ENCODE measurements around the gene ARHGEF17.

ARHGEF17 gene

GRCh38 chr11:73308003-73308960 lies at the start of gene ARHGEF17:
Gene ARHGEF17 (plus strand): TSS chr11:73308276. CDS start chr11:73308639, 363 bp downstream.
- no peak for DNase-seq (ENCODE audit: low read depth, low spot score)

GRCh38 chr11:73259406-73260126 lies 48.5 kb upstream of the ARHGEF17 start:
- DNase-seq (ENCODE audit: low read depth, low spot score), result no peak

- no peak for DNase-seq (ENCODE audit: low read depth, low spot score)
These were observed 48.0 kb upstream of the ARHGEF17 start for GRCh38 chr11:73260127-73260457.

- no peak for DNase-seq (ENCODE audit: low read depth, low spot score)
These were observed 45.1 kb upstream of the ARHGEF17 start for GRCh38 chr11:73262851-73263495.

GRCh38 chr11:73263640-73264039 lies 44.4 kb upstream of the ARHGEF17 start:
- no peak for DNase-seq (ENCODE audit: low read depth, low spot score)

- DNase-seq (ENCODE audit: low read depth, low spot score), result no peak
These were observed 42.7 kb upstream of the ARHGEF17 start for GRCh38 chr11:73265278-73265810.

- DNase-seq (ENCODE audit: low read depth, low spot score), result no peak
These were observed 42.0 kb upstream of the ARHGEF17 start for GRCh38 chr11:73265853-73266645.

- no peak for DNase-seq (ENCODE audit: low read depth, low spot score)
These were observed 41.4 kb upstream of the ARHGEF17 start for GRCh38 chr11:73266646-73267020.

GRCh38 chr11:73267122-73267846 lies 40.8 kb upstream of the ARHGEF17 start:
- no peak for DNase-seq (ENCODE audit: low read depth, low spot score)

GRCh38 chr11:73267906-73268540 lies 40.1 kb upstream of the ARHGEF17 start:
- DNase-seq (ENCODE audit: low read depth, low spot score), result no peak

- DNase-seq (ENCODE audit: low read depth, low spot score), result no peak
These were observed 39.3 kb upstream of the ARHGEF17 start for GRCh38 chr11:73268671-73269271.

- DNase-seq (ENCODE audit: low read depth, low spot score), result peak; percentile 96
These were observed 38.5 kb upstream of the ARHGEF17 start for GRCh38 chr11:73269459-73270015.

GRCh38 chr11:73270016-73270854 lies 37.8 kb upstream of the ARHGEF17 start:
- DNase-seq (ENCODE audit: low read depth, low spot score), result no peak

- DNase-seq (ENCODE audit: low read depth, low spot score), result no peak
These were observed 37.1 kb upstream of the ARHGEF17 start for GRCh38 chr11:73270855-73271477.

- peak; percentile 75 for DNase-seq (ENCODE audit: low read depth, low spot score)
These were observed 36.6 kb upstream of the ARHGEF17 start for GRCh38 chr11:73271478-73271865.

GRCh38 chr11:73271936-73272679 lies 36.0 kb upstream of the ARHGEF17 start, which contains the start of gene P2RY6:
Gene P2RY6 (plus strand): TSS chr11:73272338. CDS start chr11:73296519, 24,181 bp downstream.
- peak; percentile 89 for DNase-seq (ENCODE audit: low read depth, low spot score)

- DNase-seq (ENCODE audit: low read depth, low spot score), result no peak
These were observed 35.4 kb upstream of the ARHGEF17 start for GRCh38 chr11:73272680-73273038.

Data from ELF-1 (cell line).